HTR-8/SVneo (cell line): ENCODE measurements around the gene IPCEF1.
"Not testable (repeated sequence)": the region's sequence is repeated elsewhere in the genome, so short reads cannot be mapped to it uniquely, and the experiment has no call there.

Experiments used
- DNase-seq: peaks from one replicate; pipeline ENCODE4 v3.0.0; 2011; ENCODE audit warnings: low spot score, mixed read lengths; ENCODE audit not compliant: insufficient read length
- FAIRE-seq: peaks from 2 replicates; lab custom pipeline; 2011; peaks lifted over from hg19 to GRCh38; lab: Jason Lieb, UNC

IPCEF1 gene

GRCh38 chr6:154261688-154262397 is 94.8 kb downstream of the IPCEF1 start:
- FAIRE-seq: no peak

GRCh38 chr6:154258064-154258757 is 98.4 kb downstream of the IPCEF1 start:
- FAIRE-seq: no peak
- DNase-seq: no peak

More at GRCh38 chr6:154261688-154262397, 94.8 kb downstream of the IPCEF1 start:
- DNase-seq: no peak

GRCh38 chr6:154257067-154257466 is 99.5 kb downstream of the IPCEF1 start:
- no peak for FAIRE-seq

GRCh38 chr6:154252678-154253077 is 103.9 kb downstream of the IPCEF1 start:
- FAIRE-seq: no peak
- no peak for DNase-seq

More at GRCh38 chr6:154257067-154257466, 99.5 kb downstream of the IPCEF1 start:
- no peak for DNase-seq

GRCh38 chr6:154251116-154251515 is 105.5 kb downstream of the IPCEF1 start:
- FAIRE-seq: no peak
- no peak for DNase-seq

GRCh38 chr6:154249499-154250298 is 106.9 kb downstream of the IPCEF1 start:
- FAIRE-seq: no peak
- no peak for DNase-seq

- FAIRE-seq (no peak), DNase-seq (no peak)
Observed at GRCh38 chr6:154247119-154247861, 109.3 kb downstream of the IPCEF1 start.

GRCh38 chr6:154246723-154247118 is 109.9 kb downstream of the IPCEF1 start:
- no peak for FAIRE-seq
- no peak for DNase-seq

- no peak for FAIRE-seq
Observed at GRCh38 chr6:154245506-154245905, 111.1 kb downstream of the IPCEF1 start.

GRCh38 chr6:154243793-154244750 is 112.5 kb downstream of the IPCEF1 start:
- FAIRE-seq (no peak), DNase-seq (no peak)

More at GRCh38 chr6:154245506-154245905, 111.1 kb downstream of the IPCEF1 start:
- DNase-seq: no peak

GRCh38 chr6:154242617-154243357 is 113.8 kb downstream of the IPCEF1 start:
- FAIRE-seq: no peak
- no peak for DNase-seq

GRCh38 chr6:154241581-154241980 is 115.0 kb downstream of the IPCEF1 start:
- FAIRE-seq: no peak
- no peak for DNase-seq

- not testable (repeated sequence) for DNase-seq, FAIRE-seq
Observed at GRCh38 chr6:154241061-154241460, 115.5 kb downstream of the IPCEF1 start.

- DNase-seq (no peak), FAIRE-seq (no peak)
Observed at GRCh38 chr6:154239392-154239791, 117.2 kb downstream of the IPCEF1 start.

- FAIRE-seq (no peak), DNase-seq (no peak)
Observed at GRCh38 chr6:154238831-154239230, 117.8 kb downstream of the IPCEF1 start.

- FAIRE-seq (no peak), DNase-seq (no peak)
Observed at GRCh38 chr6:154236646-154237301, 119.8 kb downstream of the IPCEF1 start.

- FAIRE-seq: no peak
- no peak for DNase-seq
Observed at GRCh38 chr6:154234019-154234772, 122.4 kb downstream of the IPCEF1 start.
